SU-DHL-6 (cell line): Measurements from ENCODE around the gene HSF2BP.

ENCODE experiments used
- CTCF ChIP-seq: fragments of 200-600 bp; sonication (generic); IDR thresholded peaks from one replicate; pipeline ENCODE4 v1.5.1; 2017; ENCODE audit warnings: antibody characterized with exemption, mild to moderate bottlenecking, low read length, moderate library complexity; ENCODE audit not compliant: insufficient read depth, poor library complexity, severe bottlenecking
- EZH2phosphoT487 ChIP-seq: fragments of 200-600 bp; sonication (generic), shearing (Covaris generic); conservative IDR thresholded peaks from 2 replicates; pipeline ENCODE4 v1.6.1; 2018; ENCODE audit warnings: mild to moderate bottlenecking, antibody characterized with exemption, low read length, moderate library complexity, mixed read lengths

GRCh38 chr21:43588957-43589356 lies 70.3 kb downstream of the HSF2BP start:
- TF ChIP-seq CTCF (no peak), EZH2phosphoT487 (no peak)
